HEK293 (cell line): Measurements from ENCODE around the gene PTPN6.

Experiments used
- CTCF ChIA-PET: fragments of 350-600 bp; formaldehyde crosslinking; extraction: SDS; loops from one replicate; lab custom pipeline; 2021; ENCODE audit warnings: antibody characterized with exemption; lab: Yijun Ruan, JAX
- POLR2A ChIA-PET: fragments of 300-600 bp; formaldehyde crosslinking; extraction: SDS; loops from one replicate; lab custom pipeline; 2020; ENCODE audit warnings: antibody characterized with exemption, inconsistent platforms; lab: Yijun Ruan, JAX
- H3K27ac ChIP-seq: fragments of 200-500 bp; sonication (Bioruptor generic); 2 replicates; pipeline ENCODE4 v1.5.1; 2014; ENCODE audit warnings: low read depth, low read length, control low read depth, inconsistent platforms; ENCODE audit errors: extremely low read depth
- H3K36me3 ChIP-seq, 2 experiments: fragments of 200-500 bp in 1 of 2; sonication (Bioruptor generic) in 1 of 2; 1 replicate in 1 of 2; 2 replicates in 1 of 2; pipeline ENCODE4 v1.5.1; 2014 to 2017; ENCODE audit warnings: inconsistent platforms in 2 of 2, low read length in 2 of 2; ENCODE audit not compliant: control insufficient read depth in 2 of 2, insufficient read depth in 1 of 2
- H3K4me1 ChIP-seq: fragments of 200-500 bp; sonication (Bioruptor generic); 2 replicates; pipeline ENCODE4 v1.5.1; 2014; ENCODE audit warnings: mild to moderate bottlenecking, low read length, inconsistent platforms; ENCODE audit not compliant: control insufficient read depth, insufficient read depth
- H3K4me3 ChIP-seq: 2 replicates; pipeline ENCODE4 v1.5.1; 2011; ENCODE audit warnings: low read depth, mild to moderate bottlenecking, control low read depth, low read length, moderate library complexity
- H3K9me3 ChIP-seq: fragments of 200-500 bp; sonication (Bioruptor generic); 2 replicates; pipeline ENCODE4 v1.5.1; 2014; ENCODE audit warnings: low read depth, low read length, inconsistent platforms; ENCODE audit not compliant: control insufficient read depth, insufficient read depth
- BCL11B ChIP-seq: fragments of 450-650 bp; formaldehyde crosslinking; IDR thresholded peaks from 2 replicates; pipeline ENCODE4 v1.5.1; 2016; ENCODE audit warnings: low read depth, missing biosample characterization, missing genetic modification characterization
- KLF7 ChIP-seq: fragments of 450-650 bp; formaldehyde crosslinking; IDR thresholded peaks from 2 replicates; pipeline ENCODE4 v1.5.1; 2016; ENCODE audit warnings: missing biosample characterization, missing genetic modification characterization, borderline replicate concordance
- OVOL3 ChIP-seq: fragments of 450-650 bp; formaldehyde crosslinking; IDR thresholded peaks from 2 replicates; pipeline ENCODE4 v1.5.1; 2016; ENCODE audit warnings: missing biosample characterization, missing genetic modification characterization
- PRDM10 ChIP-seq: fragments of 450-650 bp; formaldehyde crosslinking; IDR thresholded peaks from 2 replicates; pipeline ENCODE4 v1.5.1; 2016; ENCODE audit warnings: missing biosample characterization, missing genetic modification characterization
- RBAK ChIP-seq: fragments of 450-650 bp; formaldehyde crosslinking; IDR thresholded peaks from 2 replicates; pipeline ENCODE4 v1.5.1; 2016; ENCODE audit warnings: missing biosample characterization, missing genetic modification characterization
- REPIN1 ChIP-seq: fragments of 450-650 bp; formaldehyde crosslinking; IDR thresholded peaks from 2 replicates; pipeline ENCODE4 v1.5.1; 2017; ENCODE audit warnings: missing biosample characterization, missing genetic modification characterization, low read depth
- SCRT2 ChIP-seq: fragments of 450-650 bp; formaldehyde crosslinking; IDR thresholded peaks from 2 replicates; pipeline ENCODE4 v1.5.1; 2016; ENCODE audit warnings: missing biosample characterization, missing genetic modification characterization
- ZBTB44 ChIP-seq: fragments of 450-650 bp; IDR thresholded peaks from 2 replicates; pipeline ENCODE4 v1.5.1; 2018; ENCODE audit warnings: missing biosample characterization, mild to moderate bottlenecking, missing genetic modification characterization
- ZFP41 ChIP-seq: fragments of 450-650 bp; formaldehyde crosslinking; IDR thresholded peaks from 2 replicates; pipeline ENCODE4 v1.5.1; 2016; ENCODE audit warnings: missing biosample characterization, missing genetic modification characterization, borderline replicate concordance
- ZNF248 ChIP-seq: fragments of 450-650 bp; formaldehyde crosslinking; IDR thresholded peaks from 2 replicates; pipeline ENCODE4 v1.5.1; 2017; ENCODE audit warnings: missing biosample characterization, missing genetic modification characterization
- ZNF600 ChIP-seq: fragments of 450-650 bp; formaldehyde crosslinking; IDR thresholded peaks from 2 replicates; pipeline ENCODE4 v1.5.1; 2016; ENCODE audit warnings: missing biosample characterization, missing genetic modification characterization
- ZNF621 ChIP-seq: fragments of 450-650 bp; formaldehyde crosslinking; IDR thresholded peaks from 2 replicates; pipeline ENCODE4 v1.5.1; 2017; ENCODE audit warnings: missing biosample characterization, missing genetic modification characterization
- ZNF626 ChIP-seq: fragments of 450-650 bp; sonication (Bioruptor Pico); formaldehyde crosslinking; IDR thresholded peaks from 2 replicates; pipeline ENCODE4 v1.5.1; 2018; ENCODE audit warnings: missing biosample characterization, missing genetic modification characterization, inconsistent platforms
- TF ChIP-seq, protein P1 (sequence below): fragments of 450-650 bp; formaldehyde crosslinking; IDR thresholded peaks from 2 replicates; pipeline ENCODE4 v1.5.1; 2016; ENCODE audit warnings: missing biosample characterization, missing genetic modification characterization, borderline replicate concordance

PTPN6 gene

DNA sequence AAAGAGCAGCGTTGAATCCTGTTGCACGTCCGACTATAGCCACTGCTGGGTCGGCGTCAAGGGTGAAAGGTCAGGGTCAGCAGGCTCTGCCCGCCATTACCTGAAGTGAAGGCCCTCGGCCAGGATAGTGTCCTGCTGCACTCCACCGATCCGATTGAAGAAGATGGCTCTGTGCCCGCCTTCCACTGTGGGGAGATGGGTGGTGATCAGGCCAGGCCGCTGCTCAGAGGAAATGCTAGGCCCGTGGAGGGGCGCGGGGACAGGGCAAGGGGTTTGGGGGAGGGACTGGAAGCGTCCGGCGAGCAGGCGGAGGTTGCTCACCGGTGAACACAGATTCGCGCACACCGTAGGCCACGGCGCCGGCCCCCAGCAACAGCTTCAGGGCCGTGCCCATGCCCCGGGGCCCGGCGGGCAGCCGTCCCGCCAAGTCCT, 19.0 kb downstream of the PTPN6 start (continued):
- TF ChIP-seq SCRT2 (tag by site-specific recombination) (peak; percentile 67), KLF7 (tag by site-specific recombination) (0 out of 2 replicates have a peak, but pooled peaks have one; percentile 5)
- TF ChIP-seq, all 188 proteins: peak for 4

- H3K27ac ChIP-seq = no peak overlapping the region
- CTCF ChIA-PET = interaction anchor here (1.1 to 1.9 kb wide), 4 partner anchors 28 to 119 kb away, joined by 3 to 9 read pairs (median 6); partner anchors contain the start of gene LPCAT3
- no peak for TF ChIP-seq REPIN1 (tag by site-specific recombination)
- no peak for TF ChIP-seq ZNF600
- TF ChIP-seq, all 188 proteins: peak for 0
- H3K9me3 ChIP-seq = no peaks in the 10 kb centered on the region
- H3K4me1 ChIP-seq = 0 out of 2 replicates have a peak, but pooled peaks cover 4% of the 10 kb centered on the region
- H3K36me3 ChIP-seq = peaks cover 13 to 67% of the 10 kb centered on the region in 2 experiments
- POLR2A ChIA-PET = no interaction called here
- H3K4me3 ChIP-seq = no peak overlapping the region
Measured at GRCh38 chr12:6974180-6974579, 23.0 kb downstream of the PTPN6 start.

- Histone ChIP-seq H3K4me1 (0 out of 2 replicates have a peak, but pooled peaks cover 4% of the 10 kb centered on the region), H3K36me3 (peaks cover 18 to 77% of the 10 kb centered on the region in 2 experiments), H3K9me3 (no peaks in the 10 kb centered on the region), H3K4me3 (no peak overlapping the region), H3K27ac (no peak overlapping the region)
- TF ChIP-seq OVOL3 (tag by site-specific recombination) = no peak
- no peak for TF ChIP-seq ZNF248
- no peak for TF ChIP-seq ZNF621 (tag by site-specific recombination)
- TF ChIP-seq BCL11B (tag by site-specific recombination) = no peak
- no peak for TF ChIP-seq ZNF626
- no peak for TF ChIP-seq RBAK (tag by site-specific recombination)
- TF ChIP-seq, protein P1, sequence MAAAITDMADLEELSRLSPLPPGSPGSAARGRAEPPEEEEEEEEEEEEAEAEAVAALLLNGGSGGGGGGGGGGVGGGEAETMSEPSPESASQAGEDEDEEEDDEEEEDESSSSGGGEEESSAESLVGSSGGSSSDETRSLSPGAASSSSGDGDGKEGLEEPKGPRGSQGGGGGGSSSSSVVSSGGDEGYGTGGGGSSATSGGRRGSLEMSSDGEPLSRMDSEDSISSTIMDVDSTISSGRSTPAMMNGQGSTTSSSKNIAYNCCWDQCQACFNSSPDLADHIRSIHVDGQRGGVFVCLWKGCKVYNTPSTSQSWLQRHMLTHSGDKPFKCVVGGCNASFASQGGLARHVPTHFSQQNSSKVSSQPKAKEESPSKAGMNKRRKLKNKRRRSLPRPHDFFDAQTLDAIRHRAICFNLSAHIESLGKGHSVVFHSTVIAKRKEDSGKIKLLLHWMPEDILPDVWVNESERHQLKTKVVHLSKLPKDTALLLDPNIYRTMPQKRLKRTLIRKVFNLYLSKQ = no peak
- TF ChIP-seq ZBTB44 (tag by site-specific recombination) = no peak
- no peak for TF ChIP-seq PRDM10 (tag by site-specific recombination)
- TF ChIP-seq ZFP41 = no peak
- CTCF ChIA-PET = interaction anchor here (0.6 to 1.9 kb wide), 5 partner anchors 11 to 133 kb away, joined by 3 to 9 read pairs (median 3); partner anchors contain the start of gene LPCAT3
- POLR2A ChIA-PET = interaction anchor here (0.9 to 1.0 kb wide), 2 partner anchors 29 to 43 kb away, joined by 3 to 6 read pairs; partner anchors contain the start of gene LPCAT3
Measured at GRCh38 chr12:6975297-6976032, 24.3 kb downstream of the PTPN6 start.
